H9 (cell line): ENCODE measurements around the gene IDUA. TPM values are rescaled to one million over a fixed set of nuclear protein-coding genes. Genes with fewer than 3 reads are reported as not detected.

Experiments
- DNase-seq: peaks from one replicate; pipeline ENCODE4 v3.0.0-alpha.2; 2017
- H2AFZ ChIP-seq: one replicate; pipeline ENCODE4 v1.6.1; 2013; ENCODE audit warnings: mild to moderate bottlenecking, low read length, control low read depth, moderate library complexity
- H2AK5ac ChIP-seq: 2 replicates; pipeline ENCODE4 v1.6.1; 2013; ENCODE audit warnings: low read length, control low read depth, mixed read lengths; ENCODE audit not compliant: insufficient read length
- H2BK120ac ChIP-seq: one replicate; pipeline ENCODE4 v1.6.1; 2013; ENCODE audit warnings: low read depth, mild to moderate bottlenecking, low read length, control low read depth, inconsistent platforms; ENCODE audit not compliant: poor library complexity, severe bottlenecking
- H2BK12ac ChIP-seq: 2 replicates; pipeline ENCODE4 v1.6.1; 2013; ENCODE audit warnings: low read length, control low read depth, mixed read lengths, low read depth; ENCODE audit not compliant: insufficient read length
- H2BK15ac ChIP-seq: 2 replicates; pipeline ENCODE4 v1.6.1; 2013; ENCODE audit warnings: low read depth, low read length, control low read depth
- H2BK20ac ChIP-seq: one replicate; pipeline ENCODE4 v1.6.1; 2013; ENCODE audit warnings: low read depth, mild to moderate bottlenecking, low read length, control low read depth, inconsistent platforms; ENCODE audit not compliant: poor library complexity, severe bottlenecking
- H2BK5ac ChIP-seq: 2 replicates; pipeline ENCODE4 v1.6.1; 2013; ENCODE audit warnings: low read length, control low read depth, mixed read lengths; ENCODE audit not compliant: insufficient read length
- H3K14ac ChIP-seq: 2 replicates; pipeline ENCODE4 v1.6.1; 2013; ENCODE audit warnings: low read length, control low read depth; ENCODE audit not compliant: insufficient read depth
- H3K18ac ChIP-seq: 2 replicates; pipeline ENCODE4 v1.6.1; 2013; ENCODE audit warnings: low read depth, mild to moderate bottlenecking, mixed read lengths, low read length, control low read depth; ENCODE audit not compliant: insufficient read length
- H3K23ac ChIP-seq: 2 replicates; pipeline ENCODE4 v1.6.1; 2013; ENCODE audit warnings: low read length, control low read depth, mixed read lengths, low read depth; ENCODE audit not compliant: insufficient read length
- H3K23me2 ChIP-seq: 2 replicates; pipeline ENCODE4 v1.6.1; 2013; ENCODE audit warnings: low read depth, mild to moderate bottlenecking, mixed read lengths, low read length, control low read depth; ENCODE audit not compliant: insufficient read length, poor library complexity, severe bottlenecking
- H3K27ac ChIP-seq: 2 replicates; pipeline ENCODE4 v1.5.1; 2013; ENCODE audit warnings: low read length, control low read depth, mixed read lengths, low read depth; ENCODE audit not compliant: insufficient read length
- H3K27me3 ChIP-seq: 2 replicates; pipeline ENCODE4 v1.6.1; 2013; ENCODE audit warnings: low read length, control low read depth, inconsistent platforms; ENCODE audit not compliant: insufficient read depth
- H3K4ac ChIP-seq: 2 replicates; pipeline ENCODE4 v1.6.1; 2013; ENCODE audit warnings: low read depth, mild to moderate bottlenecking, control low read depth, inconsistent platforms, low read length, moderate library complexity
- H3K4me1 ChIP-seq: 2 replicates; pipeline ENCODE4 v1.6.1; 2013; ENCODE audit warnings: low read length, control low read depth, inconsistent platforms; ENCODE audit not compliant: insufficient read depth
- H3K4me2 ChIP-seq: 2 replicates; pipeline ENCODE4 v1.6.1; 2013; ENCODE audit warnings: low read length, control low read depth, mixed read lengths; ENCODE audit not compliant: insufficient read length, insufficient read depth
- H3K56ac ChIP-seq: 2 replicates; pipeline ENCODE4 v1.6.1; 2013; ENCODE audit warnings: low read depth, mild to moderate bottlenecking, mixed read lengths, low read length, control low read depth; ENCODE audit not compliant: insufficient read length
- H3K79me1 ChIP-seq: 2 replicates; pipeline ENCODE4 v1.6.1; 2013; ENCODE audit warnings: low read depth, mild to moderate bottlenecking, moderate library complexity, low read length, control low read depth, inconsistent platforms; ENCODE audit not compliant: insufficient read depth, poor library complexity, severe bottlenecking
- H3K79me2 ChIP-seq: 2 replicates; pipeline ENCODE4 v1.6.1; 2013; ENCODE audit warnings: low read length, control low read depth, inconsistent platforms; ENCODE audit not compliant: insufficient read depth
- H3K9ac ChIP-seq: 2 replicates; pipeline ENCODE4 v1.6.1; 2013; ENCODE audit warnings: low read length, control low read depth, mixed read lengths; ENCODE audit not compliant: insufficient read length; ENCODE audit errors: extremely low read depth
- H3K9me3 ChIP-seq: one replicate; pipeline ENCODE4 v1.6.1; 2013; ENCODE audit warnings: low read depth, low read length, inconsistent platforms; ENCODE audit not compliant: control insufficient read depth
- H3T11ph ChIP-seq: one replicate; pipeline ENCODE4 v1.6.1; 2013; ENCODE audit warnings: mild to moderate bottlenecking, low read length, control low read depth, inconsistent platforms
- H4K20me1 ChIP-seq: one replicate; pipeline ENCODE4 v1.6.1; 2013; ENCODE audit not compliant: control insufficient read depth, insufficient read length, insufficient read depth
- H4K5ac ChIP-seq: 2 replicates; pipeline ENCODE4 v1.6.1; 2013; ENCODE audit warnings: low read depth, mild to moderate bottlenecking, mixed read lengths, low read length, control low read depth; ENCODE audit not compliant: insufficient read length
- H4K8ac ChIP-seq: replicated peaks from 2 replicates; pipeline ENCODE4 v1.6.1; 2013; ENCODE audit warnings: low read length, control low read depth, mixed read lengths, low read depth; ENCODE audit not compliant: insufficient read length
- H4K91ac ChIP-seq: 2 replicates; pipeline ENCODE4 v1.6.1; 2013; ENCODE audit warnings: low read depth, mild to moderate bottlenecking, moderate library complexity, mixed read lengths, low read length, control low read depth; ENCODE audit not compliant: insufficient read length
- H3K27ac Mint-ChIP-seq, 3 experiments: 2 replicates in 2 of 3; 3 replicates in 1 of 3; pipeline ENCODE4 v1.8.0; 2020 to 2021; ENCODE audit warnings: mixed read lengths in 3 of 3, mild to moderate bottlenecking in 1 of 3, moderate library complexity in 1 of 3
- H3K27me3 Mint-ChIP-seq: 2 replicates; pipeline ENCODE4 v1.8.0; 2021; ENCODE audit warnings: low read depth, mild to moderate bottlenecking, moderate library complexity, mixed read lengths
- H3K36me3 Mint-ChIP-seq, 3 experiments: 2 replicates in 2 of 3; 3 replicates in 1 of 3; pipeline ENCODE4 v1.8.0; 2020 to 2021; ENCODE audit warnings: low read depth in 3 of 3, mixed read lengths in 3 of 3; ENCODE audit not compliant: insufficient read depth in 1 of 3
- H3K4me1 Mint-ChIP-seq, 2 experiments: 2 replicates each; pipeline ENCODE4 v1.8.0; 2020; ENCODE audit warnings: mixed read lengths in 2 of 2
- H3K4me3 Mint-ChIP-seq, 2 experiments: 2 replicates in 1 of 2; 3 replicates in 1 of 2; pipeline ENCODE4 v1.8.0; 2020 to 2021; ENCODE audit warnings: mild to moderate bottlenecking in 2 of 2, mixed read lengths in 2 of 2, moderate library complexity in 1 of 2
- H3K9me3 Mint-ChIP-seq, 2 experiments: 2 replicates in 1 of 2; 3 replicates in 1 of 2; pipeline ENCODE4 v1.8.0; 2020; ENCODE audit warnings: mild to moderate bottlenecking in 2 of 2, mixed read lengths in 2 of 2, moderate library complexity in 1 of 2
- WGBS: extraction: QIAGEN DNeasy Blood & Tissue Kit; methylation state at CpG from one replicate; pipeline ENCODE4 v1.1.7; 2013; ENCODE audit warnings: missing lambda C conversion rate, low lambda C conversion rate, mixed read lengths; ENCODE audit not compliant: insufficient read length; ENCODE audit errors: extremely low coverage; 5-methylcytosine and 5-hydroxymethylcytosine counted together
- total RNA-seq: library from RNA; stranded (reverse); gene quantifications from 2 replicates; pipeline ENCODE4 v1.2.1, GENCODE V29; 2021
- TF ChIP-seq, protein P1 (sequence below): fragments of 200-600 bp; sonication (generic); conservative IDR thresholded peaks from 3 replicates; pipeline ENCODE4 v1.8.0; 2021; ENCODE audit warnings: antibody characterized with exemption, mild to moderate bottlenecking

IDUA gene
- total RNA-seq, 1 experiment from 2014 or later, result 14.5 TPM

DNA sequence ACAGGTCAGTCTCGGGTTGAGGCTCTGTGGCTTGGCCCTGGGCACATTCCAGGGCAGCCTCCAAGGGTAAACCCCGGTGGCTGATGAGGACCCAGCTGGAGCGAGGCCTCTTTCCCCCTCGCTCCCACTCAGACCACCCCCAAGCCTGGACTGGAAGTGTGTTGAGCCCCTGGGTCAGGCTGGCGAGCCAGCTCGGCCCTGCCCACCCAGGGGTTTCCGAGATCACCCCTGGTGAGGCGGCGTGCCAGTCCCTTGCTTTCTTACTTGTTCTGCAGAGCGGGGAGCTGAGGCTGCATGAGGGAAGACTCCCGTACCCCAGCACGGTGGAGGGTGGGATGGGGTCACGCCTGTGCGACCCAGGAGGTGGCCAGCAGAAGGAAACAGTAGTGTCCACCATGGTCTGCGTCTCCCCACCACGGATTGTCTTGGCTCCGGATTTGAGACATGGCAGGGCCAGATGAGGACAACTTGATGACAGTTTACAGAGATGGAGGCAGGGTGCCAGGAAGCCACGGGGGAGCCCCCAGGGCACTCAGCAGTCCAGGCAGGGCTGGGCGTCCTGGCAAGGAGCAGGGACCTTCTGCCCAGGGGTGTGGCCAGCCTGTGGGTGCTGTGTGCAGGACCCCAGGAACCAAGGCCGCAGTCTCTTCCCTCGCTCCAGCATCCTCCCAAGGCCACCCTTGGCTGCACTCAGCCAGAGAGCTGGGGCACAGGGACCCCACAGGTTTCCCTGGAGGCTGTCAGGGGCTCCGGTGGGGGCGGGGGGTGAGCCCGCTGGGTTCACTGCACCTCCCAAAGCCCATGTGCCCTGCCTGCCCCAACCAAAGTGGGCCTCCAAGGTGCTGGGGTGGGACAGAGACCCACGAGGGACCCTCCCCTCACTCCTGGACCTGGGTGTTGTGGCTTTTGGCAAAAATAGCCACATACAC is 18.0 kb downstream of the IDUA start:
- WGBS, result no CpG with 5 or more reads among the region's 25 CpGs
- Histone ChIP-seq H4K8ac (no peak overlapping the region), H3K79me1 (no peaks in the 10 kb centered on the region), H2BK12ac (no peak overlapping the region), H3T11ph (no peak overlapping the region), H2BK20ac (no peak overlapping the region), H3K4me2 (no peak overlapping the region), H3K4ac (no peak overlapping the region), H3K79me2 (no peaks in the 10 kb centered on the region), H2BK5ac (no peak overlapping the region), H2BK15ac (no peak overlapping the region), H3K23me2 (peaks cover 16% of the 10 kb centered on the region), H3K27me3 (peaks cover 36% of the 10 kb centered on the region; the same call in 1 of the 2 replicates), H3K27ac (no peak overlapping the region), H2BK120ac (no peak overlapping the region), H4K5ac (no peak overlapping the region), H2AFZ (no peak overlapping the region), H3K18ac (no peak overlapping the region), H4K91ac (no peak overlapping the region), H3K56ac (no peak overlapping the region), H3K9ac (no peak overlapping the region), H3K23ac (no peak overlapping the region), H3K4me1 (no peaks in the 10 kb centered on the region), H3K14ac (no peak overlapping the region; the same call in 1 of the 2 replicates), H4K20me1 (no peaks in the 10 kb centered on the region), H2AK5ac (no peak overlapping the region), H3K9me3 (no peaks in the 10 kb centered on the region)
- peak overlapping the region in 1 of 2 experiments; percentile 62; a peak in 1 of 5 replicates for H3K4me3 Mint-ChIP-seq
- no peak overlapping the region for H3K27ac Mint-ChIP-seq
- peaks cover 3 to 13% of the 10 kb centered on the region in 2 experiments; a peak in 4 of 5 replicates for H3K9me3 Mint-ChIP-seq
- no peak for DNase-seq
- no peaks in the 10 kb centered on the region for H3K36me3 Mint-ChIP-seq
- peaks cover 8 to 9% of the 10 kb centered on the region in 2 experiments for H3K4me1 Mint-ChIP-seq
- TF ChIP-seq, protein P1, sequence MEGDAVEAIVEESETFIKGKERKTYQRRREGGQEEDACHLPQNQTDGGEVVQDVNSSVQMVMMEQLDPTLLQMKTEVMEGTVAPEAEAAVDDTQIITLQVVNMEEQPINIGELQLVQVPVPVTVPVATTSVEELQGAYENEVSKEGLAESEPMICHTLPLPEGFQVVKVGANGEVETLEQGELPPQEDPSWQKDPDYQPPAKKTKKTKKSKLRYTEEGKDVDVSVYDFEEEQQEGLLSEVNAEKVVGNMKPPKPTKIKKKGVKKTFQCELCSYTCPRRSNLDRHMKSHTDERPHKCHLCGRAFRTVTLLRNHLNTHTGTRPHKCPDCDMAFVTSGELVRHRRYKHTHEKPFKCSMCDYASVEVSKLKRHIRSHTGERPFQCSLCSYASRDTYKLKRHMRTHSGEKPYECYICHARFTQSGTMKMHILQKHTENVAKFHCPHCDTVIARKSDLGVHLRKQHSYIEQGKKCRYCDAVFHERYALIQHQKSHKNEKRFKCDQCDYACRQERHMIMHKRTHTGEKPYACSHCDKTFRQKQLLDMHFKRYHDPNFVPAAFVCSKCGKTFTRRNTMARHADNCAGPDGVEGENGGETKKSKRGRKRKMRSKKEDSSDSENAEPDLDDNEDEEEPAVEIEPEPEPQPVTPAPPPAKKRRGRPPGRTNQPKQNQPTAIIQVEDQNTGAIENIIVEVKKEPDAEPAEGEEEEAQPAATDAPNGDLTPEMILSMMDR, result no peak
- peaks cover 84% of the 10 kb centered on the region for H3K27me3 Mint-ChIP-seq
